H9 (cell line): ENCODE data around the gene DCN. TPM values are rescaled to one million over a fixed set of nuclear protein-coding genes. Genes with fewer than 3 reads are reported as not detected.

Experiments
- DNase-seq: peaks from one replicate; pipeline ENCODE4 v3.0.0-alpha.2; 2017
- H2AFZ ChIP-seq: one replicate; pipeline ENCODE4 v1.6.1; 2013; ENCODE audit warnings: mild to moderate bottlenecking, low read length, control low read depth, moderate library complexity
- H2AK5ac ChIP-seq: 2 replicates; pipeline ENCODE4 v1.6.1; 2013; ENCODE audit warnings: low read length, control low read depth, mixed read lengths; ENCODE audit not compliant: insufficient read length
- H2BK120ac ChIP-seq: one replicate; pipeline ENCODE4 v1.6.1; 2013; ENCODE audit warnings: low read depth, mild to moderate bottlenecking, low read length, control low read depth, inconsistent platforms; ENCODE audit not compliant: poor library complexity, severe bottlenecking
- H2BK12ac ChIP-seq: 2 replicates; pipeline ENCODE4 v1.6.1; 2013; ENCODE audit warnings: low read length, control low read depth, mixed read lengths, low read depth; ENCODE audit not compliant: insufficient read length
- H2BK15ac ChIP-seq: 2 replicates; pipeline ENCODE4 v1.6.1; 2013; ENCODE audit warnings: low read depth, low read length, control low read depth
- H2BK20ac ChIP-seq: one replicate; pipeline ENCODE4 v1.6.1; 2013; ENCODE audit warnings: low read depth, mild to moderate bottlenecking, low read length, control low read depth, inconsistent platforms; ENCODE audit not compliant: poor library complexity, severe bottlenecking
- H2BK5ac ChIP-seq: 2 replicates; pipeline ENCODE4 v1.6.1; 2013; ENCODE audit warnings: low read length, control low read depth, mixed read lengths; ENCODE audit not compliant: insufficient read length
- H3K14ac ChIP-seq: 2 replicates; pipeline ENCODE4 v1.6.1; 2013; ENCODE audit warnings: low read length, control low read depth; ENCODE audit not compliant: insufficient read depth
- H3K18ac ChIP-seq: 2 replicates; pipeline ENCODE4 v1.6.1; 2013; ENCODE audit warnings: low read depth, mild to moderate bottlenecking, mixed read lengths, low read length, control low read depth; ENCODE audit not compliant: insufficient read length
- H3K23ac ChIP-seq: 2 replicates; pipeline ENCODE4 v1.6.1; 2013; ENCODE audit warnings: low read length, control low read depth, mixed read lengths, low read depth; ENCODE audit not compliant: insufficient read length
- H3K23me2 ChIP-seq: 2 replicates; pipeline ENCODE4 v1.6.1; 2013; ENCODE audit warnings: low read depth, mild to moderate bottlenecking, mixed read lengths, low read length, control low read depth; ENCODE audit not compliant: insufficient read length, poor library complexity, severe bottlenecking
- H3K27ac ChIP-seq: 2 replicates; pipeline ENCODE4 v1.5.1; 2013; ENCODE audit warnings: low read length, control low read depth, mixed read lengths, low read depth; ENCODE audit not compliant: insufficient read length
- H3K27me3 ChIP-seq: 2 replicates; pipeline ENCODE4 v1.6.1; 2013; ENCODE audit warnings: low read length, control low read depth, inconsistent platforms; ENCODE audit not compliant: insufficient read depth
- H3K4ac ChIP-seq: 2 replicates; pipeline ENCODE4 v1.6.1; 2013; ENCODE audit warnings: low read depth, mild to moderate bottlenecking, control low read depth, inconsistent platforms, low read length, moderate library complexity
- H3K4me1 ChIP-seq: 2 replicates; pipeline ENCODE4 v1.6.1; 2013; ENCODE audit warnings: low read length, control low read depth, inconsistent platforms; ENCODE audit not compliant: insufficient read depth
- H3K4me2 ChIP-seq: 2 replicates; pipeline ENCODE4 v1.6.1; 2013; ENCODE audit warnings: low read length, control low read depth, mixed read lengths; ENCODE audit not compliant: insufficient read length, insufficient read depth
- H3K56ac ChIP-seq: 2 replicates; pipeline ENCODE4 v1.6.1; 2013; ENCODE audit warnings: low read depth, mild to moderate bottlenecking, mixed read lengths, low read length, control low read depth; ENCODE audit not compliant: insufficient read length
- H3K79me1 ChIP-seq: 2 replicates; pipeline ENCODE4 v1.6.1; 2013; ENCODE audit warnings: low read depth, mild to moderate bottlenecking, moderate library complexity, low read length, control low read depth, inconsistent platforms; ENCODE audit not compliant: insufficient read depth, poor library complexity, severe bottlenecking
- H3K79me2 ChIP-seq: 2 replicates; pipeline ENCODE4 v1.6.1; 2013; ENCODE audit warnings: low read length, control low read depth, inconsistent platforms; ENCODE audit not compliant: insufficient read depth
- H3K9ac ChIP-seq: 2 replicates; pipeline ENCODE4 v1.6.1; 2013; ENCODE audit warnings: low read length, control low read depth, mixed read lengths; ENCODE audit not compliant: insufficient read length; ENCODE audit errors: extremely low read depth
- H3K9me3 ChIP-seq: one replicate; pipeline ENCODE4 v1.6.1; 2013; ENCODE audit warnings: low read depth, low read length, inconsistent platforms; ENCODE audit not compliant: control insufficient read depth
- H3T11ph ChIP-seq: one replicate; pipeline ENCODE4 v1.6.1; 2013; ENCODE audit warnings: mild to moderate bottlenecking, low read length, control low read depth, inconsistent platforms
- H4K20me1 ChIP-seq: one replicate; pipeline ENCODE4 v1.6.1; 2013; ENCODE audit not compliant: control insufficient read depth, insufficient read length, insufficient read depth
- H4K5ac ChIP-seq: 2 replicates; pipeline ENCODE4 v1.6.1; 2013; ENCODE audit warnings: low read depth, mild to moderate bottlenecking, mixed read lengths, low read length, control low read depth; ENCODE audit not compliant: insufficient read length
- H4K8ac ChIP-seq: replicated peaks from 2 replicates; pipeline ENCODE4 v1.6.1; 2013; ENCODE audit warnings: low read length, control low read depth, mixed read lengths, low read depth; ENCODE audit not compliant: insufficient read length
- H4K91ac ChIP-seq: 2 replicates; pipeline ENCODE4 v1.6.1; 2013; ENCODE audit warnings: low read depth, mild to moderate bottlenecking, moderate library complexity, mixed read lengths, low read length, control low read depth; ENCODE audit not compliant: insufficient read length
- H3K27ac Mint-ChIP-seq, 3 experiments: 2 replicates in 2 of 3; 3 replicates in 1 of 3; pipeline ENCODE4 v1.8.0; 2020 to 2021; ENCODE audit warnings: mixed read lengths in 3 of 3, mild to moderate bottlenecking in 1 of 3, moderate library complexity in 1 of 3
- H3K27me3 Mint-ChIP-seq: 2 replicates; pipeline ENCODE4 v1.8.0; 2021; ENCODE audit warnings: low read depth, mild to moderate bottlenecking, moderate library complexity, mixed read lengths
- H3K36me3 Mint-ChIP-seq, 3 experiments: 2 replicates in 2 of 3; 3 replicates in 1 of 3; pipeline ENCODE4 v1.8.0; 2020 to 2021; ENCODE audit warnings: low read depth in 3 of 3, mixed read lengths in 3 of 3; ENCODE audit not compliant: insufficient read depth in 1 of 3
- H3K4me1 Mint-ChIP-seq, 2 experiments: 2 replicates each; pipeline ENCODE4 v1.8.0; 2020; ENCODE audit warnings: mixed read lengths in 2 of 2
- H3K4me3 Mint-ChIP-seq, 2 experiments: 2 replicates in 1 of 2; 3 replicates in 1 of 2; pipeline ENCODE4 v1.8.0; 2020 to 2021; ENCODE audit warnings: mild to moderate bottlenecking in 2 of 2, mixed read lengths in 2 of 2, moderate library complexity in 1 of 2
- H3K9me3 Mint-ChIP-seq, 2 experiments: 2 replicates in 1 of 2; 3 replicates in 1 of 2; pipeline ENCODE4 v1.8.0; 2020; ENCODE audit warnings: mild to moderate bottlenecking in 2 of 2, mixed read lengths in 2 of 2, moderate library complexity in 1 of 2
- CTCF ChIP-seq: fragments of 200-600 bp; sonication (generic); conservative IDR thresholded peaks from 3 replicates; pipeline ENCODE4 v1.8.0; 2021; ENCODE audit warnings: antibody characterized with exemption, mild to moderate bottlenecking
- WGBS: extraction: QIAGEN DNeasy Blood & Tissue Kit; methylation state at CpG from one replicate; pipeline ENCODE4 v1.1.7; 2013; ENCODE audit warnings: missing lambda C conversion rate, low lambda C conversion rate, mixed read lengths; ENCODE audit not compliant: insufficient read length; ENCODE audit errors: extremely low coverage; 5-methylcytosine and 5-hydroxymethylcytosine counted together
- total RNA-seq: library from RNA; stranded (reverse); gene quantifications from 2 replicates; pipeline ENCODE4 v1.2.1, GENCODE V29; 2021

Gene DCN
- total RNA-seq, 1 experiment from 2014 or later = not detected

DNA sequence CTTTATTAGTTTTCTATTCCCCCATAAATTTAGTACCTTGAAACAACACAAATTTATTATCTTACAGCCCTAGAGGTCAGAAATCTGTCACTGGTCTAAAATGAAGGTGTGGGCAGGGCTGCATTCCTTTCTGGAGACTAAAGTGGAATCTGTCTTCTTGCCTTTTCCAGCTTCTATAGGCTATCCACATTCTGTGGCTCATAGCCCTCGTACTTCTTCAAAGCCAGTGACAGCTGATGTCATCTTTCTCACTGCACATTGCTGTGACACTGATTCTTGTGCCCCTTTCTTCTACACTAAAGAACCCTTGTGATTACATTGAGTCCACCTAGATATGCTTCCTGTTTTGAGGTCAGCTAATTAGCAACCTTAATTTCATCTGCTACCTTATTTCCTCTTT, 23.2 kb upstream of the DCN start:
- no peak for TF ChIP-seq CTCF
- H3K4me1 ChIP-seq = no peaks in the 10 kb centered on the region
- Mint-ChIP-seq H3K4me3 (no peak overlapping the region), H3K36me3 (peaks cover 0 to 6% (median 0%) of the 10 kb centered on the region in 3 experiments; a peak in 1 of 7 replicates), H3K27ac (no peak overlapping the region), H3K27me3 (no peaks in the 10 kb centered on the region), H3K4me1 (peaks cover 10 to 13% of the 10 kb centered on the region in 2 experiments), H3K9me3 (no peaks in the 10 kb centered on the region; a peak in 2 of 5 replicates)
- no peak overlapping the region for H4K5ac ChIP-seq
- no peak overlapping the region for H4K8ac ChIP-seq
- H2BK5ac ChIP-seq = no peak overlapping the region
- no peak overlapping the region for H2BK120ac ChIP-seq
- H3K4ac ChIP-seq = no peak overlapping the region
- no peak overlapping the region for H3K4me2 ChIP-seq
- H3T11ph ChIP-seq = no peak overlapping the region
- no peaks in the 10 kb centered on the region for H3K9me3 ChIP-seq
- no peaks in the 10 kb centered on the region for H3K23me2 ChIP-seq
- H3K9ac ChIP-seq = no peak overlapping the region
- H2AK5ac ChIP-seq = no peak overlapping the region
- no peak overlapping the region for H3K18ac ChIP-seq
- H3K56ac ChIP-seq = no peak overlapping the region
- WGBS = no CpG with 5 or more reads among the region's 1 CpG
- H2AFZ ChIP-seq = no peak overlapping the region
- H3K23ac ChIP-seq = no peak overlapping the region
- H2BK20ac ChIP-seq = no peak overlapping the region
- H2BK12ac ChIP-seq = no peak overlapping the region
- no peak for DNase-seq
- H3K14ac ChIP-seq = no peak overlapping the region
- no peak overlapping the region for H2BK15ac ChIP-seq
- no peak overlapping the region for H3K27ac ChIP-seq
- no peaks in the 10 kb centered on the region for H3K79me2 ChIP-seq
- no peaks in the 10 kb centered on the region for H3K27me3 ChIP-seq
- no peaks in the 10 kb centered on the region for H4K20me1 ChIP-seq
- no peak overlapping the region for H4K91ac ChIP-seq
- no peaks in the 10 kb centered on the region for H3K79me1 ChIP-seq
